ENCODE data around the gene OTUB2. TPM values are rescaled to one million over a fixed set of nuclear protein-coding genes. Genes with fewer than 3 reads are reported as not detected.

OTUB2 gene
- total RNA-seq = 0.40 and 0.44 TPM in 2 replicates

GRCh38 chr14:94026173-94026888, at the start of gene OTUB2:
TSS of gene OTUB2 (plus strand) at chr14:94026340. CDS start at chr14:94026538, 198 bp downstream.
- peak; percentile 98 to 99 for DNase-seq (ENCODE audit: low read depth in 2 of 2)

- DNase-seq (ENCODE audit: low read depth in 2 of 2) = no peak
Measured at GRCh38 chr14:93976477-93977057, 49.6 kb upstream of the OTUB2 start, which contains the start of gene ASB2. TSS of gene ASB2 (minus strand) at chr14:93976570. CDS start at chr14:93964539, 12,031 bp downstream.

GRCh38 chr14:93977171-93977570, 49.0 kb upstream of the OTUB2 start:
- no peak for DNase-seq (ENCODE audit: low read depth in 2 of 2)

- no peak for DNase-seq (ENCODE audit: low read depth in 2 of 2)
Measured at GRCh38 chr14:93977790-93978581, 48.2 kb upstream of the OTUB2 start.

GRCh38 chr14:93978735-93979134, 47.4 kb upstream of the OTUB2 start:
- no peak for DNase-seq (ENCODE audit: low read depth in 2 of 2)

- DNase-seq (ENCODE audit: low read depth in 2 of 2) = no peak
Measured at GRCh38 chr14:93980456-93981201, 45.5 kb upstream of the OTUB2 start.

- no peak for DNase-seq (ENCODE audit: low read depth in 2 of 2)
Measured at GRCh38 chr14:93981316-93982229, 44.6 kb upstream of the OTUB2 start.

GRCh38 chr14:93982230-93983007, 43.7 kb upstream of the OTUB2 start:
- no peak for DNase-seq (ENCODE audit: low read depth in 2 of 2)

- no peak for DNase-seq (ENCODE audit: low read depth in 2 of 2)
Measured at GRCh38 chr14:93984070-93984469, 42.1 kb upstream of the OTUB2 start.

- DNase-seq (ENCODE audit: low read depth in 2 of 2) = peak; percentile 42 to 51
Measured at GRCh38 chr14:93984987-93985410, 41.1 kb upstream of the OTUB2 start.

GRCh38 chr14:93986955-93987354, 39.2 kb upstream of the OTUB2 start:
- no peak for DNase-seq (ENCODE audit: low read depth in 2 of 2)

GRCh38 chr14:93987376-93987775, 38.8 kb upstream of the OTUB2 start:
- DNase-seq (ENCODE audit: low read depth in 2 of 2) = no peak

GRCh38 chr14:93987815-93988476, 38.2 kb upstream of the OTUB2 start:
- no peak for DNase-seq (ENCODE audit: low read depth in 2 of 2)

GRCh38 chr14:93989939-93990338, 36.2 kb upstream of the OTUB2 start:
- no peak for DNase-seq (ENCODE audit: low read depth in 2 of 2)

GRCh38 chr14:93991212-93991611, 34.9 kb upstream of the OTUB2 start:
- no peak for DNase-seq (ENCODE audit: low read depth in 2 of 2)

GRCh38 chr14:93991649-93992048, 34.5 kb upstream of the OTUB2 start:
- DNase-seq (ENCODE audit: low read depth in 2 of 2) = no peak

GRCh38 chr14:93993382-93993781, 32.8 kb upstream of the OTUB2 start:
- no peak for DNase-seq (ENCODE audit: low read depth in 2 of 2)

- peak in 1 of 2 donors; percentile 32 for DNase-seq (ENCODE audit: low read depth in 2 of 2)
Measured at GRCh38 chr14:93994919-93995682, 31.0 kb upstream of the OTUB2 start.

Data from lung microvascular endothelial cell (primary cell).